Tibial nerve (tissue), 4 donors: Measurements from ENCODE around the gene TRIP11.

Experiments used
- EP300 ChIP-seq, 2 donors: sonication (generic); formaldehyde crosslinking; IDR thresholded peaks; one replicate each; pipeline ENCODE4 v1.6.1; 2017; ENCODE audit warnings: antibody characterized with exemption in 2 of 2, mild to moderate bottlenecking in 1 of 2
- POLR2A ChIP-seq, 2 donors: fragments of 450-650 bp; IDR thresholded peaks; one replicate each; pipeline ENCODE4 v1.6.1; 2017; ENCODE audit warnings: antibody characterized with exemption in 2 of 2, mild to moderate bottlenecking in 2 of 2, moderate library complexity in 2 of 2
- TF ChIP-seq, protein P1 (sequence below), 5 experiments: fragments of 200-600 bp in 3 of 5; fragments of 450-650 bp in 2 of 5; sonication (generic) in 3 of 5; IDR thresholded peaks; one replicate each; pipeline ENCODE4 v1.5.1; 2016 to 2019; ENCODE audit warnings: antibody characterized with exemption in 5 of 5, mild to moderate bottlenecking in 3 of 5, moderate library complexity in 2 of 5

DNA sequence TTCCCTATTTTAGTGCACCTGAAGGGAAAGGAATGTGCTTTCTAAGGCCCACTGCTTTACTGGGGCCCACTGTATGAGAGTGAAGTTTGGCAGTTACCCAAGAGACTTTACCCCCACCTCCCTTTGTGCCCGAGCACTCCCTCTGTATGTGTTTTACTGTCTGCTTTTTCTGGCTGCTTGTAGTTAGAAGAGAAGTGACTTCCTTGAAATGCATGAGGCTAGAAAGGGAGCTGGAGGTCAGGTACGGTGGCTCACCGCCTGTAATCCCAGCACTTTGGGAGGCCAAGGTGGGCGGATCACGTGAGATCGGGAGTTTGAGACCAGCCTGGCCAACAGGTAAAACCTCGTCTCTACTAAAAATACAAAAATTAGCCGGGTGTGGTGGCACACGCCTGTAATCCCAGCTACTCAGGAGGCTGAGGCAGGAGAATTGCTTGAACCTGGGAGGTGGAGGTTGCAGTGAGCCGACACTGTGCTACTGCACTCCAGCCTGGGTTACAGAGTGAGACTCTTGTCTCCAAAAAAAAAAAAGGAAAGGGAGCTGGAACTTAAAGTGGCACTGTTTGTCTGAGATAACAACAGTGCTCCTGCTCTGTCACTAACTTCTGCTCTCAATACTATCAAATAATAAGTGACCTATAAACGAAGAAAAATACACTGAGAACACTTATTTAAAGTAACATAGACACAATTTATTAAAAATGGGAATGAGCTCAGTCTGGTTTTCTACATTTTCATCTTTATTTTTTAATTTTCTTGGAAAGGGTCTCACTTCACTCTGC, 5.8 kb downstream of the TRIP11 start:
- TF ChIP-seq, protein P1, sequence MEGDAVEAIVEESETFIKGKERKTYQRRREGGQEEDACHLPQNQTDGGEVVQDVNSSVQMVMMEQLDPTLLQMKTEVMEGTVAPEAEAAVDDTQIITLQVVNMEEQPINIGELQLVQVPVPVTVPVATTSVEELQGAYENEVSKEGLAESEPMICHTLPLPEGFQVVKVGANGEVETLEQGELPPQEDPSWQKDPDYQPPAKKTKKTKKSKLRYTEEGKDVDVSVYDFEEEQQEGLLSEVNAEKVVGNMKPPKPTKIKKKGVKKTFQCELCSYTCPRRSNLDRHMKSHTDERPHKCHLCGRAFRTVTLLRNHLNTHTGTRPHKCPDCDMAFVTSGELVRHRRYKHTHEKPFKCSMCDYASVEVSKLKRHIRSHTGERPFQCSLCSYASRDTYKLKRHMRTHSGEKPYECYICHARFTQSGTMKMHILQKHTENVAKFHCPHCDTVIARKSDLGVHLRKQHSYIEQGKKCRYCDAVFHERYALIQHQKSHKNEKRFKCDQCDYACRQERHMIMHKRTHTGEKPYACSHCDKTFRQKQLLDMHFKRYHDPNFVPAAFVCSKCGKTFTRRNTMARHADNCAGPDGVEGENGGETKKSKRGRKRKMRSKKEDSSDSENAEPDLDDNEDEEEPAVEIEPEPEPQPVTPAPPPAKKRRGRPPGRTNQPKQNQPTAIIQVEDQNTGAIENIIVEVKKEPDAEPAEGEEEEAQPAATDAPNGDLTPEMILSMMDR (IDR thresholded peaks at IDR 0.05): no peak
- TF ChIP-seq POLR2A (IDR thresholded peaks at IDR 0.05) (no peak), EP300 (IDR thresholded peaks at IDR 0.05) (no peak)
